Fibroblast of pulmonary artery (primary cell): ENCODE results near the gene INAFM2.

Source experiments
- DNase-seq: peaks from one replicate; pipeline ENCODE4 v3.0.0-alpha.2; 2010; ENCODE audit warnings: low read depth
- H3K4me3 ChIP-seq: replicated peaks from 2 replicates; pipeline ENCODE4 v1.5.1; 2011; ENCODE audit warnings: low read depth, mild to moderate bottlenecking, control low read depth, low read length, moderate library complexity
- TF ChIP-seq, protein P1 (sequence below): IDR thresholded peaks from 2 replicates; pipeline ENCODE4 v1.5.1; 2011; ENCODE audit warnings: mild to moderate bottlenecking, control low read depth, low read length, inconsistent platforms; ENCODE audit errors: missing control alignments

The INAFM2 gene

DNA sequence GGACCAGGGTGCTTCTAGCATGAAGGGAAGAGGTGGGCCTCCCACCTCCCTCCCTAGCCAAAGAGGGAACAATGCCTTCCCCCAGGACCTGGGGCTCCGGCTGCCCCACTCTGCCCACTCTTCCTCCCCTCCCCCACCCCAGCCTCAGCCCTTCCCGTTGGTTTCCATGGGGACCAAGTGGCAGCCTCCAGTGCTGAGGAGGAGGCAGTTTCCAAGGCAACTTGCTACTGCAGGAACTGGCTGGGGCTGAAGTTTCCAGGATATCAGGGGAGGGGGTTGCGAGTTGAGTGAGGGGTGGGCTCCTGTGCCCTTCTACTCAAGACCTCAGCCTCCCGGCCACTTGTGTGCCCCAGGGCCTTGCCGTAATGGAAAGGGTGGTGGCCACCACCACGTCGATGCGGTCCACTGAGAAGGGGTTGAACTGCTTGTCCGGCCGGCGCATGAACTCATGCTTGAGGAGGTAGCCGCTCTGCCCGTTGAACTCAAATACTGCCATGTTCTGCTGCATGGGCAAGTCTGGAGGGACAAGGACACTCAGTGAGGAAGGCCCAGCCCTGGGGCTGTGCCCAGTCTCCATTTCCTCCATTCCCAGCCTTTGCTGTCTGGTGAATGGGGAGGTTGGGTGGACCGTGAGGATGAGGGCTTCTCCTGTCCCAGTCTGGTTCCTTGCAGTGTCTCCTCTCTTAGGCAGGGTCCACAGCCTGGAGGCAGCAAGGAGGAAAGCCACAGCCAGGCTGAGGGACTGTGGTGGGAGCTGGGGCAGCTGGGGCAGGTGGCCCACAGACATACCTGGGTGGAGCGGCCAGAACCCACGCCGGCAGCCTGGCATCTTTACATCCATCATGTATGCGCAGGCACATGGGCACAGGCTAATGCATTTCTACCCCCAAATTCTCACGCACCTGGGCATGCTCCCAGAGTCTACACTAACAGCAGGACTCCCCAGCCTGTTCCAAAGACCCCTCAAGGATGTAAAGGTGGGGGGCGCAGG is 29.3 kb upstream of the INAFM2 start:
- no peak overlapping the region for H3K4me3 ChIP-seq
- TF ChIP-seq, protein P1, sequence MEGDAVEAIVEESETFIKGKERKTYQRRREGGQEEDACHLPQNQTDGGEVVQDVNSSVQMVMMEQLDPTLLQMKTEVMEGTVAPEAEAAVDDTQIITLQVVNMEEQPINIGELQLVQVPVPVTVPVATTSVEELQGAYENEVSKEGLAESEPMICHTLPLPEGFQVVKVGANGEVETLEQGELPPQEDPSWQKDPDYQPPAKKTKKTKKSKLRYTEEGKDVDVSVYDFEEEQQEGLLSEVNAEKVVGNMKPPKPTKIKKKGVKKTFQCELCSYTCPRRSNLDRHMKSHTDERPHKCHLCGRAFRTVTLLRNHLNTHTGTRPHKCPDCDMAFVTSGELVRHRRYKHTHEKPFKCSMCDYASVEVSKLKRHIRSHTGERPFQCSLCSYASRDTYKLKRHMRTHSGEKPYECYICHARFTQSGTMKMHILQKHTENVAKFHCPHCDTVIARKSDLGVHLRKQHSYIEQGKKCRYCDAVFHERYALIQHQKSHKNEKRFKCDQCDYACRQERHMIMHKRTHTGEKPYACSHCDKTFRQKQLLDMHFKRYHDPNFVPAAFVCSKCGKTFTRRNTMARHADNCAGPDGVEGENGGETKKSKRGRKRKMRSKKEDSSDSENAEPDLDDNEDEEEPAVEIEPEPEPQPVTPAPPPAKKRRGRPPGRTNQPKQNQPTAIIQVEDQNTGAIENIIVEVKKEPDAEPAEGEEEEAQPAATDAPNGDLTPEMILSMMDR = no peak
- no peak for DNase-seq

DNA sequence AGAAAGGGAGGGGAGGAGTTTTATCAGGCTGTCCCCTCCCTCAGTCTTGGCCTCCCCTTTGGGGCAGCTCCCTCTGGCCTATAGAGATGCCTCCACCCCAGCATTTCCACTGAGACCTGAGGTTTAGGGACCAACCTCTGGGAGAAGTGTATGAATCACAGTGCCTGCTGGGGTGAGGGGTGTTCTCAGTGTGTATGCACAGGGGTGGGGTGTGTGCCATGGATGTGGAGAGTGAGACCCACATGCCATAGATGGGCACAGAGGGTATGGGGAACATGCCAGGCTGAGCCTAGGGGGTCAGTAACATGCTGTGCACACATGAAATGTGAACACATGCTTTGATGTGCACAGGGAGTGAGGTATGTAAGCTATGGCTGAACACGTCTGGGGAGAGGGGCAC is 28.2 kb upstream of the INAFM2 start:
- TF ChIP-seq, protein P1 = no peak
- H3K4me3 ChIP-seq = no peak overlapping the region
- DNase-seq = no peak

DNA sequence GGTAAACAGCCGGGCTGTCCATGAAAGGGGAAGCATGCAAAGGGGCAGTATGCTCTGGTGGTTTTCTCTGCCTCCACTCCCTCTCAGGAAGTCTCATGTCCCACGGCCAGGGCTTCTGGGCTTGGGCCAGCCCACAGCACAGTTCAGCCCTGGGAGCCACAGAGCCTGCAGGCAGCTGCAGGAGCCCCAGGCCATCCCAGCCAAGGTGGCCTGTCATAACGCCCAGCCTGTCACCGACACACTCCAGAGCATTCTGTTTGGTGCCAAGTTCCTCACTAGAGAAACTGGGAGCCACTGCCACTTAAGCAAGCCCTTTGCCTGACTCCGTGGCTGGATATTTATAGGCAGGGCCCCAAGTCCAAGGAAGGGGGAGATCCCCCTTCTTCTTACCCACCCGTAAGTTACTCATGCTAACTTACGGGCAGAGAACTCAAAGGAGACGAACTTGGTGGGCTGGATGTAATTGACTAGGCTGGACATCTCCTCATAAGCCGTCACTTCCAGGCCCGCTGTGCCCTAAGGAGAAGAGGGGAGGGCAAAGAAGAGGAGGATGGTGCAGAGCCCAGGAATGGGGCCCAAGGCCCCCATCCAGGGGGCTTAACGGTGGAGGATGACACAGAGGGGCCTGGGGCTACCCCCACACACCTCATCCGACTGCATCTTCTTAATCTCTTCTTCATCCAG is 27.5 kb upstream of the INAFM2 start:
- TF ChIP-seq, protein P1 = no peak
- DNase-seq = no peak
- no peak overlapping the region for H3K4me3 ChIP-seq

DNA sequence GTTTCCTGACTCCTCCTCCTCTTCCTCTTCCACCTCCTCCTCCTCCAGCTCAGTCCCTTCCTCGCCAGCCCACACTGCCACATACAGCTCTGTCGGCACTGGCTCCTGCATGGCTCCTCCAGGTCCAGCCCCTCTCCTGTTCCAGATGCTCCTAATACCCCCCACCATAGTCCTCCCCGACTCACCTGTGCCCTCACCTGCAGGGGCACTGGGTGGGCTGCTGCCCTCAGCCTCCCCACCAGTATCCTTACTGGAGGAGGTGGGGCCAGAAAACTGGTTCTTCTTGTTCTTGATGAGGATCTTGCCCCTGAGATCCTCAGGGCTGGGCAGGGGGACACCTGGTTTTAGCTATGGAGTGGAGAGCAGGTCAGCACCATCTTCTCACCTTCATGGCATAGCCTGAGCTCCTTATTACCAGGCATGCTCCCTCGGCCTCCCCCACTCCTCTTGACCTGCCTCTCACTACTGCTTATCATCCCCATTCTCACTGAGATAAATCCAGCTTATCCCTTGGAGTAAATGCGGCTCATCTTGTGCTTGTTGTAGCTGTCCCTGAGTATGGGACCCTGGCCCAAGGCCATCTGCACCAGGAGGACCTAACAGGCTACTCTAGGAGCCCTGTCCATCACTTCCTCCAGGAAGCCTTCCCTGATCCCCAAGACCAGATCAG is 26.8 kb upstream of the INAFM2 start:
- TF ChIP-seq, protein P1 = no peak
- no peak for DNase-seq

DNA sequence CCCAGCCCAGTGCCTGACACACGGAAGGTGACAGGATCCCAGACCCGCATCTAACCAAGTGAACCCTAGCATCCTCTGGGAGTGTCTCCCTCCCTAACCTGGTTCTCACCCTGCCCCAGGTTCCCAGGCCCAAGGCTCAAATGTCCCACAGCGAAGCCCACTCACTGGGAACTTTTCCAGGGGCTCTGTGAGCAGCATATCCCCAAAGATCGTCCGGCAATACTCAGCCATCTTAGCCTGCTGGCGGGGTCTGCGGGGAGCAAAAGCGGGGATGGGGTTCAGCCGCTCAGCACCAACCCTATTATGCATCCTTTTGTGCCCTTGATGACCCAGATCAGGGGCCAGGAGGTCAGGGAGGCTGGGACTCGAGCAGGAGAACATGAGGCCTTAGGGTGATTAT is 26.1 kb upstream of the INAFM2 start:
- DNase-seq = no peak
- no peak overlapping the region for H3K4me3 ChIP-seq
- TF ChIP-seq, protein P1 = no peak

More for the DNA sequence above, 26.8 kb upstream of the INAFM2 start:
- no peak overlapping the region for H3K4me3 ChIP-seq

DNA sequence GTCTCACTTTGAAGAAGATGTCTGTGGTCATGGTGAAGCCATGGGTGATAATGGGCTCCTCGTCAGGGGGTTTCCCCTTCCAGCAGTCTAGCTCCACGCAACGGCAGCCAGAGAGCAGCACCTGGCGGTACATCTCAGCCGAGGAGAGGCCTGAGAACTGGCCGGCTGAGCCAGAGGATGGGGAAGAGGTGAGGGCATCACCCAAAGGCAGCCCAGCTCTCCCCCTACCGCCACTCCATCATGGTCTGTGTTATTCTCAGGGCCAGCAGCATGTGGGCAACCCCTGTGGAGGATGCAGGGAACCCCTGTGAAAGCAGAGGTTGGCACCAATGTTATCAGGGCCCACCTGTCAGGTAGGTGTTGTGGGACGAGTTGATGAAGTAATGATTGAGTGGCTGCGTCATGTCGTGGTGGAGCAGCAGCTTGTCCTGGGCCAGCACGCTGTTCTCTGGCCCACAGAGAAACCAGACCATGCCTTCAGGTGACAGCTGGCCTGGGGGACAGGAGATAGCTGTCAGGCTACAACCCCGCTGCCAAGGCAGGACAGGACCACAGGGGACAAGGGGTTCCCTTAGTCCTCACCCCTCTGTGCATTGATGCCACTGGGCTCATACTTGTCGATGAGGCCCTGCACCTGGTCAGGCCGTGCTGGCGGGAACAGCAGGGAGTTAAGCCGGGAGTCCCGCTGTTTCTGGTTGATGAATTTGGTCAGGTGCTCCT is 25.1 kb upstream of the INAFM2 start:
- no peak overlapping the region for H3K4me3 ChIP-seq
- DNase-seq = no peak
- TF ChIP-seq, protein P1 = no peak
